ENCODE results near the gene SLC22A16. TPM values are rescaled to one million over a fixed set of nuclear protein-coding genes. Genes with fewer than 3 reads are reported as not detected.

SLC22A16 gene
- total RNA-seq, 1 experiment from 2014 or later, result not detected

GRCh38 chr6:110446405-110446804 lies 30.0 kb downstream of the SLC22A16 start:
- no peak for TF ChIP-seq NR3C1 (CRISPR knock-in tag; conservative IDR thresholded peaks at IDR 0.05; ENCODE audit: low read depth)
- TF ChIP-seq SMAD4 (CRISPR knock-in tag; IDR thresholded peaks at IDR 0.05), result no peak
- no peak for TF ChIP-seq ZBTB21 (CRISPR knock-in tag; IDR thresholded peaks at IDR 0.05; ENCODE audit: borderline replicate concordance)
- no peak for TF ChIP-seq ZMAT4 (CRISPR knock-in tag; IDR thresholded peaks at IDR 0.05)
- TF ChIP-seq IRF2 (CRISPR knock-in tag; IDR thresholded peaks at IDR 0.05; ENCODE audit: borderline replicate concordance, low read depth), result no peak
- no peak for TF ChIP-seq CBFB (CRISPR knock-in tag; IDR thresholded peaks at IDR 0.05; ENCODE audit: low read depth)
- TF ChIP-seq ZNF396 (CRISPR knock-in tag; IDR thresholded peaks at IDR 0.05; ENCODE audit: borderline replicate concordance), result no peak
- TF ChIP-seq ZNF121 (CRISPR knock-in tag; IDR thresholded peaks at IDR 0.05), result no peak
- TF ChIP-seq, protein P1, sequence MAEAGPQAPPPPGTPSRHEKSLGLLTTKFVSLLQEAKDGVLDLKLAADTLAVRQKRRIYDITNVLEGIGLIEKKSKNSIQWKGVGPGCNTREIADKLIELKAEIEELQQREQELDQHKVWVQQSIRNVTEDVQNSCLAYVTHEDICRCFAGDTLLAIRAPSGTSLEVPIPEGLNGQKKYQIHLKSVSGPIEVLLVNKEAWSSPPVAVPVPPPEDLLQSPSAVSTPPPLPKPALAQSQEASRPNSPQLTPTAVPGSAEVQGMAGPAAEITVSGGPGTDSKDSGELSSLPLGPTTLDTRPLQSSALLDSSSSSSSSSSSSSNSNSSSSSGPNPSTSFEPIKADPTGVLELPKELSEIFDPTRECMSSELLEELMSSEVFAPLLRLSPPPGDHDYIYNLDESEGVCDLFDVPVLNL (CRISPR knock-in tag; IDR thresholded peaks at IDR 0.05; ENCODE audit: borderline replicate concordance, low read depth), result no peak
- TF ChIP-seq ESRRA (CRISPR knock-in tag; IDR thresholded peaks at IDR 0.05; ENCODE audit: borderline replicate concordance), result no peak
- TF ChIP-seq ZNF263 (CRISPR knock-in tag; IDR thresholded peaks at IDR 0.05; ENCODE audit: low read depth), result no peak
- TF ChIP-seq SP1 (CRISPR knock-in tag; conservative IDR thresholded peaks at IDR 0.05), result no peak
- no peak for TF ChIP-seq GRHL2 (CRISPR knock-in tag; IDR thresholded peaks at IDR 0.05; ENCODE audit: insufficient replicate concordance, severe bottlenecking)
- no peak for ATAC-seq
- H3K9me3 Mint-ChIP-seq, result no peaks in the 10 kb centered on the region
- no peak for DNase-seq (ENCODE audit: low spot score)
- no peaks in the 10 kb centered on the region for H3K36me3 Mint-ChIP-seq
- no peaks in the 10 kb centered on the region for H3K27me3 Mint-ChIP-seq (ENCODE audit: low read depth)
- H3K4me3 Mint-ChIP-seq, result no peak overlapping the region
- POLR2A ChIA-PET, result no interaction called here
- H3K4me1 Mint-ChIP-seq, result no peaks in the 10 kb centered on the region
- H3K27ac Mint-ChIP-seq, result no peak overlapping the region
- CTCF ChIA-PET, result no interaction called here

DNA sequence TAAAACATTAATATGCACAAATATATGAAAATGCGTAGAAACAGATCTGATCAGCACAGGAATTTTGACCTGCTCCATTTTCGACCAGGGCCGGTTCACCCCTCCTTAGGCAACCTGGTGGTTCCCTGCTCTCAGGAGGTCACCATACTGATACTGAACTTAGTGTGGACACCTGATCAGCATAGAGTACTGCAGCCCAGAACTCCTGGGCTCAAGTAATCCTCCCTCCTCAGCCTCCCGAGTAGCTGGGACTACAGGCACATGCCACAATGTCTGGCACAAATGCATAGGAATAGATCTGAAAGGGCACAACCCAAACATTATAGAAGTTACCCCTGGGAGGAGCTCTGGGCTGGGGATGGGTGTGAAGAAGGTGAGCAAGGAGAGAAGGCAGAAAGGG lies 36.4 kb downstream of the SLC22A16 start:
- Mint-ChIP-seq H3K4me1 (no peaks in the 10 kb centered on the region), H3K27me3 (ENCODE audit: low read depth) (no peaks in the 10 kb centered on the region), H3K36me3 (no peaks in the 10 kb centered on the region; the same call in 1 of the 2 replicates), H3K9me3 (peaks cover 6% of the 10 kb centered on the region), H3K27ac (no peak overlapping the region), H3K4me3 (no peak overlapping the region)
- TF ChIP-seq ELF4 (CRISPR knock-in tag; IDR thresholded peaks at IDR 0.05; ENCODE audit: low read depth) (no peak), ZNF423 (CRISPR knock-in tag; IDR thresholded peaks at IDR 0.05) (no peak), MYBL2 (CRISPR knock-in tag; IDR thresholded peaks at IDR 0.05) (no peak), PRRX2 (CRISPR knock-in tag; IDR thresholded peaks at IDR 0.05) (no peak), CREB1 (CRISPR knock-in tag; IDR thresholded peaks at IDR 0.05) (no peak), GTF2I (CRISPR knock-in tag; conservative IDR thresholded peaks at IDR 0.05) (no peak), ATF2 (CRISPR knock-in tag; IDR thresholded peaks at IDR 0.05; ENCODE audit: borderline replicate concordance, low read depth) (no peak), ZNF121 (CRISPR knock-in tag; IDR thresholded peaks at IDR 0.05) (no peak), ZNF232 (CRISPR knock-in tag; IDR thresholded peaks at IDR 0.05) (no peak), ZMAT4 (CRISPR knock-in tag; IDR thresholded peaks at IDR 0.05) (no peak), NFATC4 (CRISPR knock-in tag; IDR thresholded peaks at IDR 0.05) (no peak), ZNF219 (CRISPR knock-in tag; IDR thresholded peaks at IDR 0.05; ENCODE audit: borderline replicate concordance) (no peak)
- TF ChIP-seq, protein P2, sequence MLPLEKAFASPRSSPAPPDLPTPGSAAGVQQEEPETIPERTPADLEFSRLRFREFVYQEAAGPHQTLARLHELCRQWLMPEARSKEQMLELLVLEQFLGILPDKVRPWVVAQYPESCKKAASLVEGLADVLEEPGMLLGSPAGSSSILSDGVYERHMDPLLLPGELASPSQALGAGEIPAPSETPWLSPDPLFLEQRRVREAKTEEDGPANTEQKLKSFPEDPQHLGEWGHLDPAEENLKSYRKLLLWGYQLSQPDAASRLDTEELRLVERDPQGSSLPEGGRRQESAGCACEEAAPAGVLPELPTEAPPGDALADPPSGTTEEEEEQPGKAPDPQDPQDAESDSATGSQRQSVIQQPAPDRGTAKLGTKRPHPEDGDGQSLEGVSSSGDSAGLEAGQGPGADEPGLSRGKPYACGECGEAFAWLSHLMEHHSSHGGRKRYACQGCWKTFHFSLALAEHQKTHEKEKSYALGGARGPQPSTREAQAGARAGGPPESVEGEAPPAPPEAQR (CRISPR knock-in tag; IDR thresholded peaks at IDR 0.05), result no peak
- TF ChIP-seq, protein P3, sequence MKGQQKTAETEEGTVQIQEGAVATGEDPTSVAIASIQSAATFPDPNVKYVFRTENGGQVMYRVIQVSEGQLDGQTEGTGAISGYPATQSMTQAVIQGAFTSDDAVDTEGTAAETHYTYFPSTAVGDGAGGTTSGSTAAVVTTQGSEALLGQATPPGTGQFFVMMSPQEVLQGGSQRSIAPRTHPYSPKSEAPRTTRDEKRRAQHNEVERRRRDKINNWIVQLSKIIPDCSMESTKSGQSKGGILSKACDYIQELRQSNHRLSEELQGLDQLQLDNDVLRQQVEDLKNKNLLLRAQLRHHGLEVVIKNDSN (CRISPR knock-in tag; IDR thresholded peaks at IDR 0.05), result no peak
- TF ChIP-seq, protein P4, sequence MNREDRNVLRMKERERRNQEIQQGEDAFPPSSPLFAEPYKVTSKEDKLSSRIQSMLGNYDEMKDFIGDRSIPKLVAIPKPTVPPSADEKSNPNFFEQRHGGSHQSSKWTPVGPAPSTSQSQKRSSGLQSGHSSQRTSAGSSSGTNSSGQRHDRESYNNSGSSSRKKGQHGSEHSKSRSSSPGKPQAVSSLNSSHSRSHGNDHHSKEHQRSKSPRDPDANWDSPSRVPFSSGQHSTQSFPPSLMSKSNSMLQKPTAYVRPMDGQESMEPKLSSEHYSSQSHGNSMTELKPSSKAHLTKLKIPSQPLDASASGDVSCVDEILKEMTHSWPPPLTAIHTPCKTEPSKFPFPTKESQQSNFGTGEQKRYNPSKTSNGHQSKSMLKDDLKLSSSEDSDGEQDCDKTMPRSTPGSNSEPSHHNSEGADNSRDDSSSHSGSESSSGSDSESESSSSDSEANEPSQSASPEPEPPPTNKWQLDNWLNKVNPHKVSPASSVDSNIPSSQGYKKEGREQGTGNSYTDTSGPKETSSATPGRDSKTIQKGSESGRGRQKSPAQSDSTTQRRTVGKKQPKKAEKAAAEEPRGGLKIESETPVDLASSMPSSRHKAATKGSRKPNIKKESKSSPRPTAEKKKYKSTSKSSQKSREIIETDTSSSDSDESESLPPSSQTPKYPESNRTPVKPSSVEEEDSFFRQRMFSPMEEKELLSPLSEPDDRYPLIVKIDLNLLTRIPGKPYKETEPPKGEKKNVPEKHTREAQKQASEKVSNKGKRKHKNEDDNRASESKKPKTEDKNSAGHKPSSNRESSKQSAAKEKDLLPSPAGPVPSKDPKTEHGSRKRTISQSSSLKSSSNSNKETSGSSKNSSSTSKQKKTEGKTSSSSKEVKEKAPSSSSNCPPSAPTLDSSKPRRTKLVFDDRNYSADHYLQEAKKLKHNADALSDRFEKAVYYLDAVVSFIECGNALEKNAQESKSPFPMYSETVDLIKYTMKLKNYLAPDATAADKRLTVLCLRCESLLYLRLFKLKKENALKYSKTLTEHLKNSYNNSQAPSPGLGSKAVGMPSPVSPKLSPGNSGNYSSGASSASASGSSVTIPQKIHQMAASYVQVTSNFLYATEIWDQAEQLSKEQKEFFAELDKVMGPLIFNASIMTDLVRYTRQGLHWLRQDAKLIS (CRISPR knock-in tag; IDR thresholded peaks at IDR 0.05; ENCODE audit: borderline replicate concordance), result no peak
- ChIA-PET CTCF (interaction anchor here (1.5 kb wide), 1 partner anchor 400 kb away, joined by 3 read pairs; no protein-coding TSS in a partner anchor), POLR2A (no interaction called here)
- no peak for ATAC-seq
- DNase-seq (ENCODE audit: low spot score), result no peak
